Head of caudate nucleus (tissue), 42 donors: ENCODE results near the gene OR51B2.
A peak's percentile ranks its signal among the peaks of the same experiment; 100 is the strongest.

Experiments
- DNase-seq, 42 donors: peaks; one replicate each; pipeline versions ENCODE4 v3.0.0 to v3.0.0-alpha.2; 2020 to 2021; ENCODE audit warnings: mixed read lengths in 7 of 42
- intact Hi-C: fragments of 100-400 bp; cut with DNase I; formaldehyde crosslinking; loops from one replicate; pipeline ENCODE4 v1.15.0; 2022

The OR51B2 gene

GRCh38 chr11:5286901-5287300, 37.2 kb downstream of the OR51B2 start:
- intact Hi-C loops = no loop called here

DNA sequence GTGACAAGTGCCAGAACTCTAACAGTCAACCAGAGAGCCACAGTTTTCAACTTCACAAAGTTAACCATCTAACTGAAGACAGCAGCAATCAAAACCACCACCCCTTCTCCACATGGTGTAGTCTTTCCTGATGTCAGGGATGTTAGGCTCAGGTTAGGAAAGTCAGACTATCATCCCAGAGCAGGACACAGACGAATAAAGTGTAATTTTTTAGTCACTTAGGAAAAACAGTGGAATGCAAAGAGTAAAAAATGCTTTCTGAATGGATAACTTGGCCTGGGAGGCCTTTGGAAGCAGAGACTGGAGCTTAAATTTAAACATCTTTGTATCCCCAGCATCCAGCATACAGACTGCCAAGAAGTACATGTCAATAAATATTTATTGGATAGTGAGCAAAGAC, 37.7 kb downstream of the OR51B2 start:
- intact Hi-C loops = no loop called here
- DNase-seq = no peak

More at GRCh38 chr11:5286901-5287300, 37.2 kb downstream of the OR51B2 start:
- no peak for DNase-seq

DNA sequence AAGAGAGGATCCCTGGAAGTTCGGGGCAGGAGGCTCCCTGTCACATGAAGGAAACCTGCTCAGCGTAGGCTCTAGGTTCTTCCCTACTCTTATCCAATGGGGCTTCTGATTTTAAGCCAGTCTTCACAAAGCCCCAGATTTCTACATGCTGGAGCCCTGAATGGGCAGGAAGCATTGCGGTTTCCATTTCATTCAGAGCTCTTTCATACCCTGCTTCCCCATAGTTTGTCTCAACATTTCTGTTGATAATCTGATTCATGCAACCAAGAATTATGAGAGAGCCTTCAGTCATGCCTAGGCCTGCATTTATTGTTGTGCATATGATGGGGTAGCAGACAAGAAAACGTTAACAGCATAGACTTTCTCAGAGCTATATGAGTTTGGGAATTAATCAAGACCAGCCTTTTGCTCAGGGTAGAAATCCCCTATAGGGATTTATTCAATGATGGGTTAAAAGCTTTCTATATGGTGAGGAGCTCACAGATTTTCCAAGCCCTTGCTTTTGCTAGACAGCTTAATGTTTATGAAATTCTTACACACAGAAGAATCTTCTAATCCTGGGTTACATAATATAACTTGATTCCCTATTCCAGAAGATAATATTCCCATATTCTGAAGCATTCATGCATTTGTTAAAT, 38.3 kb downstream of the OR51B2 start:
- DNase-seq = no peak
- intact Hi-C loops = no loop called here

DNA sequence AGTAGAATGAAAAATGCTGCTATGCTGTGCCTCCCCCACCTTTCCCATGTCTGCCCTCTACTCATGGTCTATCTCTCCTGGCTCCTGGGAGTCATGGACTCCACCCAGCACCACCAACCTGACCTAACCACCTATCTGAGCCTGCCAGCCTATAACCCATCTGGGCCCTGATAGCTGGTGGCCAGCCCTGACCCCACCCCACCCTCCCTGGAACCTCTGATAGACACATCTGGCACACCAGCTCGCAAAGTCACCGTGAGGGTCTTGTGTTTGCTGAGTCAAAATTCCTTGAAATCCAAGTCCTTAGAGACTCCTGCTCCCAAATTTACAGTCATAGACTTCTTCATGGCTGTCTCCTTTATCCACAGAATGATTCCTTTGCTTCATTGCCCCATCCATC, 39.5 kb downstream of the OR51B2 start:
- no peak for DNase-seq
- intact Hi-C loops = no loop called here

- intact Hi-C loops = no loop called here
These were observed 40.2 kb downstream of the OR51B2 start for GRCh38 chr11:5283882-5284281.

DNA sequence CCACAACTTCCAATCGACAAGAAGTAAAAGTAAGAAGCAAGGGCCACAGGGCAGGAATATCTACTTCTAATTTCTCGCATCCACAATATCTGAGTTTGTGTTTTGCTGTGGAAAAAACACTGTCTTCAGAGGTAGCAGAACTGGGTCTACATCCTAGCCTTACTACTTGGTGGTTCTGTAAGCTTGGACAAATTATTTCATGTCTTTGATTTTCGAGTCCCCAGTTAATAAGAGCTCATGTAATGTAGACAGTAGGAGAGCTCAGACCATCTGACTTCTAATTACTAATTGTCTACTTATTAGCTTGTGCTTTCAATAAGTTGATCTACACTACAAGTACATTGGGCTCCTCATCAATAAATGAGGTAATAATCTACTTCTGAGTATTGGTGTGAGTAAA, 41.0 kb downstream of the OR51B2 start:
- no peak for DNase-seq
- intact Hi-C loops = no loop called here

More at GRCh38 chr11:5283882-5284281, 40.2 kb downstream of the OR51B2 start:
- DNase-seq = no peak

- intact Hi-C loops = no loop called here
- DNase-seq = no peak
These were observed 41.5 kb downstream of the OR51B2 start for GRCh38 chr11:5282628-5283027.

DNA sequence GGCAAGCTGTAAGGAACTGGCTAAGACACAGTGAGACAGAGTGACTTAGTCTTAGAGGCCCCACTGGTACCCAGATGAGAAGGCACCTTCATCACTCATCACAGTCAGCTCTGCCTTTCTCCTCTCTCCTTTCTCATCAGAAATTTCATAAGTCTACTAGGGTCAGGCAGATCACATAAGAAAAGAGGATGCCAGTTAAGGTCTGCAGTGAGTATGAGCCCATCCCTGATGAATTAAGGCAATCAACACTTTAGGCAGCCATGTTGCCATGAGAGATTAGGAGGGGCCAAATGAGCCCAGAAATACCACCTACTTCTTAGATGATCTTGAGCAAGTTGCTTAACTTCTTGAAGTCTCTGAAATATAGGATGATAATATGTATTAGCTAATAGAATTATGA, 42.5 kb downstream of the OR51B2 start:
- intact Hi-C loops = no loop called here
- DNase-seq = no peak

GRCh38 chr11:5280582-5281102, 43.5 kb downstream of the OR51B2 start:
- intact Hi-C loops = no loop called here
- peak in 18 of 42 donors; percentile 5 to 63 (median 15) for DNase-seq

GRCh38 chr11:5279471-5280090, 44.5 kb downstream of the OR51B2 start:
- intact Hi-C loops = no loop called here
- no peak for DNase-seq

DNA sequence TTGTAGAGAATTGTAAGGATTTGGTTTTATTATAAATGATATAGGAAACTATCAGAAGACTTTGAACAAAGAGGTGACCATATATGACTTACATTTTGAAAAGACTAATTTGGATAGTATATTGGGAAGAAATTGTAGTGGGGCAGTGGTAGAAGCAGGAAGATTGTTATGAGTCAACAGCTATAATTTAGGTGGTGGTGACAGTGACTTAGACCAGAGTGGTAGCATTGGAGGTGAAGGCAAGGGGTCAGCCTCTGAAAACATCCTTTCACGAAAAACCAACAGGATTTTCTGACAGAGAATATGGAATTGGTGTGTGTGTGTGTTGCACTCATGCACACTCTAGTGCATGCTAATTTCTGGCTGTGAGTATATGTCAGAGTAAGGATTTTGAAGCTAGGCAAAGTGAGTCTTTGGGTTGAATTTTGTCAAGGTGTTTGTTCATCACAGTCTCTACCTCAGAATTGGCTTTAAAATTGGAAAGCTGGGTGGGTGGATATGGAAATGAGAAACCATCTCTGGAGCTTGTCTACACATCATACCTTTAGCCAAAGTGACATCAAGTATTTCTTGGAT, 46.2 kb downstream of the OR51B2 start:
- intact Hi-C loops = no loop called here
- no peak for DNase-seq

GRCh38 chr11:5276697-5277096, 47.4 kb downstream of the OR51B2 start:
- no peak for DNase-seq
- intact Hi-C loops = no loop called here

DNA sequence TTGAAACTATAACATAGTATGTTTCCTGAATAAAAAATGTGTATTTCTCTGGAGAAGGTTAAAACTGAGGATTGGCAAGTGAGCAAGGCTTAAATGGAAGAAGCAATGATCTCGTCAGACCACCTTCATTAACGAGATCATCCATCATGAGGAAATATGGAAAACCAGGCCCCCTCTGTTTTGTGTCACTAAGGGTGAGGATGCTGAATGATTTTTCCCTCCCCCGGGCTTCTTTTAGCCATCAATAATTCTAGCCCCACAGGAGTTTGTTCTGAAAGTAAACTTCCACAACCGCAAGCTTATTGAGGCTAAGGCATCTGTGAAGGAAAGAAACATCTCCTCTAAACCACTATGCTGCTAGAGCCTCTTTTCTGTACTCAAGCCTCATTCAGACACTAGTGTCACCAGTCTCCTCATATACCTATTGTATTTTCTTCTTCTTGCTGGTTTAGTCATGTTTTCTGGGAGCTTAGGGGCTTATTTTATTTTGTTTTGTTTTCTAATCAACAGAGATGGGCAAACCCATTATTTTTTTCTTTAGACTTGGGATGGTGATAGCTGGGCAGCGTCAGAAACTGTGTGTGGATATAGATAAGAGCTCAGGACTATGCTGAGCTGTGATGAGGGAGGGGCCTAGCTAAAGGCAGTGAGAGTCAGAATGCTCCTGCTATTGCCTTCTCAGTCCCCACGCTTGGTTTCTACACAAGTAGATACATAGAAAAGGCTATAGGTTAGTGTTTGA, 48.6 kb downstream of the OR51B2 start:
- no peak for DNase-seq
- intact Hi-C loops = no loop called here

GRCh38 chr11:5274395-5274794, 49.7 kb downstream of the OR51B2 start:
- intact Hi-C loops = no loop called here
- DNase-seq = no peak
